GM21367 (cell line): ENCODE measurements around the gene CEP164.

ENCODE experiments used
- ATAC-seq: cut with Tn5 transposase; IDR thresholded peaks from one replicate; pipeline ENCODE4 v1.9.1; 2021; ENCODE audit not compliant: unreplicated experiment

Gene CEP164

DNA sequence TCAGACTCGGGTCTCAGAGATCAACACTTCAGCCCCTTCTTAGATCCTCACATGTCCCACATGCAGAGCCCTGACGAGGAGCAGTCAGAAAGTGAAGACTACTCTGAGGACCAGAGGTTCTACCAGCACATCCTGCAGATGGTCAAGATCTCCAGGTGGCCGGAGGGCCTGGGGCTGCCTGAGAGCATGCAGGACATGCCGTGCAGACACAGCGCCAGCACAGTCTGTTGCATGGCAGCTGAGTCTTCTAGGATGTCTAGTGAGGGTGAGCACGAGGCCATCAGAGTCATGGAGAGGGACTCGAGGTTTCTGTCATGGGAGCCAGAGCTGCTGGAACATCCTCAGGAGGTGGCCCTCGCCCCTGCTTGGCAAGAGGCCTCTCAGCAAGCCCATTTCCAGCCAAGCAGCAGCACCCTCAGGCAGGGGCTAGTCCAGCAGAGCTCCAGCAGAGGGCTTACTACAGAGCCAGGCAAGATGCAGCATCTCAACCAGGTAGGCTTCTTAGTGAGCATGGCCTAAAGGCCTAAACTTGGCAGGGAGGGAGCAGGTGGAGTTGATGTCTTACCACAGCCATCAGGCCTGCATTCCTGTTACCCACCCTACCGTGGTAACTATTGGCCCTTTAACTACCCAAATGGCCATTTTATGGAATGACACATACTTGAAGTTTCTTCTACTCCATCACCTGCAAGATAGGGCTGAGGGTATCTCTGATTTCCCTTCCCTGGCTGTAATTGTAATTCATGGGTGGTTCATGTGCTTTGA is 28.7 kb downstream of the CEP164 start:
- ATAC-seq = no peak

DNA sequence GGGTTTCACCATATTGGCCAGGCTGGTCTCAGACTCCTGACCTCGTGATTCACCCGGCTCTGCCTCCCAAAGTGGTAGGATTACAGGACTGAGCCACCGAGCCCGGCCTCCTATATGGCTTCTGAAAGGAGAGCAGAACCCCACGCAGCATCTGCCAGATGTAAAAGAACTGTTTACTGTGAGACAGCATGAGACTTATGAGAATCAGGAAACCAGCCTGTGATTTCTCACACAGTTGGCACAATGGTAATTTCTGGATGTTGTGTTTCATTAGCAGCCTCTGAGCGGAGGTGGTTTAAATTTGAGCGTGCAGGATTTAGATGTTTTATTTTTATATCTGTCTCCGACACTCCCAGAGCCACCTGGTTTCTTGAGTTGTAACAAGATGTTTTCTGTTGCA is 33.8 kb downstream of the CEP164 start:
- ATAC-seq = no peak

DNA sequence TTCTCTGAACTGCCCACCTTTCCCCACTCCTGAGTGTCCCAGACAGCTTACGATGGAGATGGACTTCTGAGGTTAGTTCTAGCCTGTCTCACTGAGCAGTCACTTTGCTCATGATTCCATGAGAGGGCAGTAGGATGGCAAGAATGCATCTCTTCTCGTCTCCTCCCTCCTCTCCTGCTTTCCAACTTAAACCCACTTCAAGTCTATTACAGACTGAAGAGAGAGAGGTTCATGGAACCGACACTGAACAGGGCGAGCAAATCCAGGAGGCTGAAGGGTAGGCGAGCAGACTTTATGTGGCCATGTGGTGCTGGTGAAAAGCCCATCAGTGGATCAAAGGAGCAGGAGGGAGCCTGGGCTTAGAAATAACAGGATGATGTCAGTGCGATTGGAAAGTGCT is 38.6 kb downstream of the CEP164 start:
- ATAC-seq = no peak

DNA sequence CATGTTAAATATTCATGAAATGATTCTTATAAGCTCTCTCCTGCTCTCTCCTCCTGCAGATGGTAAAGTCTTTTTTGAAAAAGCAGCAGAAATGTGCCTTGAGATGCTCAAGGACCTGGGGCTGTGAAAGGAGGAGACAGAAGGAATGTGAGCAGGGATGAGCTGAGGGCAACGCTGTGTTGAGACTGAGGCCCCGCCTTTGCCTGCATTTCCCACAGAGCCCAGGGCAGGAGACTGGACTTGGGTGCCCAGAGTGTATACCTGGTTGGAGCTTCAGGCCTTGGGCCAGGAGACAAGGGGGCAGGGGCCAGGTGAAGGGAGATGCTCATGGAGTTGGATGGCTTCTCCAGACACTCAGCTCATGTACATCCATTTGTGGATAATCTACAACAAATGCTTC is 39.2 kb downstream of the CEP164 start:
- no peak for ATAC-seq

DNA sequence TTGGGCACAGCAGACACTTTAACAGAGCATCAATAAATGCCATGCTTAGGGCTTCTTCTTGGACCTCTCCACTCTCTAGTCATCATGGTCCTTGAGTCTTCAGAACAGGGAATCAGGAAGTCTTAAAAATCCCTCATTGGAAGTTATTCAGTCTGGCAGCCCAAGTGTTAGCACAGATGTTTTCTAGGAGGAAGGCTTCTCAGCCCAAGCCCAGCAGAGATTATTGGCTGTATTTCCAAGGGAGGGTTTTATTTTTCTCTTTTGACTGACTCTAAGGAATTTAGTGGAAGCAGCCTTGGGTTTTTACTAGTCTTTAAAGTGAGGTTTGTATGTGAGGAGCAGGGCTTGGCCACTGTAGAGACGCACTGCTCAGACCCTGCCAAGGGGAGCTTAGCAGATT is 41.9 kb downstream of the CEP164 start:
- no peak for ATAC-seq

DNA sequence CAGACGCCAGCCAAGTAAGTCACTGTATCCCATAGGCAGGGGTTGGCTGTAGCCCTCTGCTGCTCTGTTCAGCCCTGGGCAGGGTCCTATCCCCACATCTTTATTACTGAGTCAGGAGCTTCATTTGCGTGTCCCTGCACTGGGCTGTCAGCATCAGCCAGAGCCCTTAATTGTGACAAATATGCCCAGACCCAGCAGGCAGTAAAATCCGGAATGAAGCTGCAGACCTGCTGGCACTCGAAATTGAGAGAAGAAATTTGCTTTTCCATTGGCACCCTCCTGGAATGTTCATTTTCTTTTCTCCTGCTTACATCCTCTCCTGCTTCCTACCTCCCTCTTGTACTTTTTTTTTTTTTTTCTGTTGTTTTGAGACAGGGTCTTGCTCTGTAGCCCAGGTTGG is 43.8 kb downstream of the CEP164 start:
- no peak for ATAC-seq

DNA sequence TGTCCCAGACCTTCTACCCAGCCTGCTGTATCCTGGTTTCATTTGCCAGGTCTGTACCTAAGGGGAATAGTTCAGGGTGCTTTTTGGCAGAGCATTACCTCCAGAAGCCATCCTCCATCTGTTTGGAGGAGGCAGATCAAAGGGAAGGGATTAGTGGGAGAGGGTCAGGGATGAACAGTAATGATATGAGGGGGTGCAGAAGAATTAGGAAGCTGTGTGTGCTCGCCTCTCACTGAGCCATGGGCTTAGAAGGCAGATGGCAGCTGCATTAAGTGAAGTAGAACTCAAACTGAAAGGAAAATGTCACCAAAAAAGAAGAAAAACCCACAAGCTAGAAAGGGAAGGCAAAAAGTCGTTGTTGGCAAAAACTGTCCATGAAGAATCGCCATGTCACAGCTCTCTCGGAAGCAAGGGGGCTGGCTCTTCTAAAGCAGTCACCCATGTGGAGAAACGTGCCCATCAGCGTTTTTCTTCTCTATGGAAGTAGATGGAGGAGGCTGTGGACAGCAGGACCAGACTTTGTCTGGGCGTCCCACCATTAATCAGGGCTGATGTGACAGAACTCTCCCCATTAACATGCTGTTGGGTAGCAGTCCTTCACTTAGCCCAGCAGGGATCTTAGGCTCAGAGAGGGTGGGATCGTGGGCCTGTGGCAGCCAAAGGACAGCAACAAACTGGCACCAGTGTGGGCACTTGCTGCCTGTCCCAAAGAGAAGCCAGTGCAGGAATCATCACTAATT is 46.8 kb downstream of the CEP164 start:
- ATAC-seq = no peak

DNA sequence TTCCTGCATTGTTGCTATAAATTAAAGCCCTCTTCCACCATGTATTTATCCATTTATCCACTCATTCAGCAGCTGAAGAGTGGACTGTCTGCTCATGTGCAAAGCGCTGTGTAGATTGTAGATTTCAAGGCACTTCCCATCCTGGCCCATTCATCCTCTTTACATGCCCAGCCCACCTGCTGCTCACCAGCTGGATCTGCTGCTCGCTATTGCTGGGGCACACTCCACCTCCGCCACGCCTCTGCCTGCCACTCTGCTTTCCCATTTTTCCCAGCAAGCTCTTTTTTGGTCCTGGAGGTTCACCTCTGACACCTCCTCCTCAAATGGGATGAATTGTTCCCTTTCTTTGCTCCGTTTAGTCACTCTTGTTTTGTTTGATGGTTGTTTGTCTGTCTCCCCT is 48.3 kb downstream of the CEP164 start:
- no peak for ATAC-seq

DNA sequence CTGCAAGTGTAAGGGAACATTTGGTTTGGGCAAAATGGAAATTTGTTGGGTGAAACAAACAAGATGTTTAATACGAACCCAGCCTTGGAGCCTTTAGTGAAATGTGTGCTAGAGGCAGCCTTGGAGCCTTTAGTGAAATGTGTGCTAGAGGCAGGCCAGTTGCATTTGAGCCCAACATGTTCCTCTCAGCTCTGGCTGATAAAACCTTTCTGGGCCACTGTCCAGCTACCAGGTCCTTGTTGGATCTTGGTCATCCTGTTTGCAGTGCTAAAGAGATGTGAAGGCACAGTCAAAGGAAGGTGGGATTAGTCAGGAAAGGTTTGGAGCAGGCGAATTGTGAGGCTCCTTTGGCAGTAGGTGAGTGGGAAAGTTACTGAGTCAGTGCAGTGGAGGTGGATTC is 48.9 kb downstream of the CEP164 start:
- ATAC-seq = no peak

DNA sequence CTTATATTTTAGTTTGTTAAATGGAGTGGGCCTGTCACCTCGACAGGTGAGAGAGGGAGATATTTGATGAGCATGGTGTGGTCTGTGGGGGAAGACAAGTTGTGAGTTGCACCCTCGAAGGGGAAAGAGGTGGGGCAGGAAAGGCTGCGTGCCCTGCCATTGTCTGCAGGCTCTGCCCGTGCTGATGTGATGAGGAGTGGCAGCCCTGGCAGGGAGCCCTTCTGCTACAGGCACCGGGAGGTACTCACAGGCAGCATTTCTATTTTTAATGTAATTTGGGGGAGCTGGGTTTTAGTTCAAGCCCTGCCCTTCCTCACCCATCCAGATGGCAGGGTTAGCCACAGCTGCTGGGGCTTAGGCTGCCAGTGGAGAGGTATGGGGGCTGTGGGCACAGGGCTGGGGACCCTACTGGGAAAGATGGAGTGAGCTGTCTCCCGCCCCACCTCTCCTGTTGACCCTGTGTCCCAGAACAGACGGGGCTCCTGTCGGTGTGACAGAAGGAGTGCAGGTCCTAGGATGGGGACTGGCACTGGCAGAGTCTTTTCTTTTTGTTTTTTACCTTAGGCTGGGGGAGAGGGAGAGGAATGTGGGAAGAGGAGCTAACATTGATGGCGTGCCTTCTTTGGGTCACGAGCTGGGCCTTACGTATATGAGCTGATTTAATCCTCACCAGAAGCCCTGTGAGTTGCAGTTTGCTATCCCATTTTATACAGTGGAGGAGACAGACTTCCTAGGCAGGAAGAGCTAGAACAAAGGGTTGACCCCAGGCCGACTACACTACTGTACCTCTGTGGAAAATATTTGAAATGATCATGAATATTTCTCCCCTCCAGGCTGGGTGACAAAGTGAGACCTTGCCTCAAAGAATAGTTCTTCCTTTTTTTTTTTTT is 51.6 kb downstream of the CEP164 start:
- no peak for ATAC-seq

DNA sequence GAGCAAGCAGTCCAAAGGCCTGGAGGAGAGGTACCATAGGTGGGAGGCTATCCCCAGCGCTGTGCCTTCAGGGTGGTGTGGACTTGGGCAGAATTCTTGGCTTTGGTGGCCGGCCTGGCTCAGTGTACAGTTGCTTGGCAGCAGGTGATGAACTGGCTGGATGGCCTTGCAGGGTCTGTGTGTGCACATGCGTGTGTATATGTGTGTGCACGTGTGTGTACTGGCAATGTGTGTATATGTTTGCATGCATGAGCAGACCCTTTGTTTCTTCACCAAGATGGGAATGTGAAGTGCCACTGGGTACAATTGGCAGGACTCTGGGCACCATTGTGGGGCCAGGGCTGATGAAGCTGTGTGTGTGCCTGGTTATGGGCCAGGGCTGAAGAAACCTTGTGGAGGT is 53.0 kb downstream of the CEP164 start:
- no peak for ATAC-seq

DNA sequence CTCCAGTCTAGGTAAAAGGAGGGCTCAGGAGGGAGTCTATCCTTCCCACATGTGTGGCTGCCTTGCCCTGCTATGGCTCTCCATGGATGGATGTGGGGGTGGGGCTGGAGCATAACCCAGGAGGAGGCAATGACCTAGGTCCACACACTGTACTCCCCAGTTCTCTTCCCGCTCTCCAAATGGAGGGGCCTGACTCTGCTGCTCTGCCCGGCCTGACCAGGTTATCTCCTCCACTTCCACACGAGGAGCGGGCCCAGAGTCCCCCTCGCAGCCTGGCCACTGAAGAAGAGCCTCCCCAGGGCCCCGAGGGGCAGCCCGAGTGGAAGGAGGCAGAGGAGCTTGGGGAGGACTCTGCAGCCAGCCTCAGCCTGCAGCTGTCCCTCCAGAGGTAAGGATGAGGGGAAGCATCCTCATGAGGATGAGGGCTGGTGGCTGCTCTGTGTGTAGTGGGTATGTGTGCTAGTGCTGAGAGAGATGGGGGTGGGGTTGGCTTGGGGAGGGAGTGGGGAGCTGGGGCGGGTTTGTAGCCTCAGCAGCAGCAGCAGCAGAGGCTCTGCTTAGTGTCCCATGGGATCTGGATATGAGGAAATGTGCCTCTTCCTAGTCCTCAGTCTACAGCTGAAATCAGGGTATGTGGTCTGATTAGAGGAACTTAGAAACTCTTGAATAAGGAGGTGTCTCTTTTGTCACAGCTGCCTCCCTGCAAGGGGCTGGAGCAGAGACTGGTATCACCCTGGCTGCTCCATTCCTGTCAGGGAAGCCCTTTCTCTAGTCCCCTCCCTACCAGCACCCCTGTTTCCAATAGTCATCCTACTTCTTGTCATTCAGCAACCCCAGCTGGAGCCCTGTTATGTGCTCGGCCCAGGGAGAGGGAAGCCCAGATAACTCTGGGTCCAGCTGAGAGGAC is 54.1 kb downstream of the CEP164 start:
- no peak for ATAC-seq

DNA sequence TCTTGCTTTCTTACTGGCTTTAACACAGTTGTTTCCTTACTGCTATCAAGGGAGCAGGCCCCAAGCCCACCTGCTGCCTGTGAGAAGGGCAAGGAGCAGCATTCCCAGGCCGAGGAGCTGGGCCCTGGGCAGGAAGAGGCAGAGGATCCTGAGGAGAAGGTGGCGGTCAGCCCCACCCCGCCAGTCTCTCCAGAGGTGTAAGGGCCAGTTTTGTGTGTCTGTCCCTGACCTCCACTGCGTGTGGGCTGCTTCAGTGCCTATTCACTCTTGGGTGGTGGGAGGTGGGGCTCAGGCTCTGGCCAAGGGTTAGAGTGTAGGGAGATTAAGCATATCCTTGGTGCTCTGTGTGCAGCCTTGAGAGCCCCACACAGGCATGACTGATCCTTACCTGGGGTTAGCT is 55.1 kb downstream of the CEP164 start:
- ATAC-seq = no peak

DNA sequence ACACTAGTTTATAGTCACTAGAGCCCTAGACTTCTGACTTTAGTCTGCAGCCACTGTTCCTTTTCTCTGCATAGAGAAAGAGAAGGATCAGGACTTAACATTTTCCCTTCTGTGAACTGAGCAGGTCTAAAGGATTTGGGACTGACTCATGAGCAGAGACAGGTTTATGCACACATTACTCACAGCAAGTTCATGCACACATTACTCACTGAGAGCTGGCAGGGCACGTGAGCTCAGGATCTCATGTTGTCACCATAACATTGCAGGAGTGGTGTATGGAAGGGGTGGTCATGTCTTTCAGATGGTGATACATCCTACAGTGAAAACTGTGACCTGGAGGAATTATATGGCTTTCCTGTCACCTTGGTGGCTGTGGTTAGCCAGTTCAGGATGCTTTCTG is 56.4 kb downstream of the CEP164 start:
- no peak for ATAC-seq

DNA sequence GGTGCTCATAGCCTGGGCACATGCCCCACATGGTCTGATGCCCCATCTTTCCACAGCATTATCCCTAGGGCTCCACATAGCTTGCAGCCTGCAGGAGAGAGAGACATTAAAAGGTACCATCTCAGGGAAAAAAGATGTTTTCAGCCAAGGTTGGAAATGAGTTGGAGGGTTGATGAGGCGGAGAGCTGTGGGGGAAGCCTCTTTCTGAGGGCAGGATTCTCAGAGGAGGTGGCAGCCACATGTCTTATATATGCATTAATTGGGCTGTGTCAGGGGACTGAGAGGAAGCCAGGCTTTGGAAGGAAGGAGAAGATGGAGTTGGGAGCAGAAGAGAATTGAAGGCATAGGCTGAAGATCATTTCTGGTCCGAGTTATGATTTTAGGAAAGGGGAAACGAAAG is 57.8 kb downstream of the CEP164 start:
- no peak for ATAC-seq

DNA sequence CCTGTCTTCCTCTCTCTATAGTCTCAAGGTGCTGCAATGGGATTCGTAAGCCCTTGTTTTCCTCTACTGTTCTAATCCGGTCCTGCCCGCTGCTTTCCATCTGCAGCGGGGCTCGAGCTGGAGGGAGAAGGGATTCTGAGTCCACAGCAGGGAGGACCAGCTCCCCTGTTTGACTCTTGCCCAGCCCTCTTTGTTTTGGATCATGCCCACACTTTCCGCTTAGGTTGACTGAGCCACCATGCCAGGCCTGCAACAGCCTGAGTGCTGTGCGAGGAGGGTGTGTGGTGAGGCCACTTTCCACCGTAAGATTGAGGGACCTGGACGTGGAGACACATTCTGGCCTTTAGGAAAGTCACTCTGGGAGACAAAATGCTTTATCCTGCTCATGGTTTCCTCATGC is 58.3 kb downstream of the CEP164 start:
- ATAC-seq = no peak

DNA sequence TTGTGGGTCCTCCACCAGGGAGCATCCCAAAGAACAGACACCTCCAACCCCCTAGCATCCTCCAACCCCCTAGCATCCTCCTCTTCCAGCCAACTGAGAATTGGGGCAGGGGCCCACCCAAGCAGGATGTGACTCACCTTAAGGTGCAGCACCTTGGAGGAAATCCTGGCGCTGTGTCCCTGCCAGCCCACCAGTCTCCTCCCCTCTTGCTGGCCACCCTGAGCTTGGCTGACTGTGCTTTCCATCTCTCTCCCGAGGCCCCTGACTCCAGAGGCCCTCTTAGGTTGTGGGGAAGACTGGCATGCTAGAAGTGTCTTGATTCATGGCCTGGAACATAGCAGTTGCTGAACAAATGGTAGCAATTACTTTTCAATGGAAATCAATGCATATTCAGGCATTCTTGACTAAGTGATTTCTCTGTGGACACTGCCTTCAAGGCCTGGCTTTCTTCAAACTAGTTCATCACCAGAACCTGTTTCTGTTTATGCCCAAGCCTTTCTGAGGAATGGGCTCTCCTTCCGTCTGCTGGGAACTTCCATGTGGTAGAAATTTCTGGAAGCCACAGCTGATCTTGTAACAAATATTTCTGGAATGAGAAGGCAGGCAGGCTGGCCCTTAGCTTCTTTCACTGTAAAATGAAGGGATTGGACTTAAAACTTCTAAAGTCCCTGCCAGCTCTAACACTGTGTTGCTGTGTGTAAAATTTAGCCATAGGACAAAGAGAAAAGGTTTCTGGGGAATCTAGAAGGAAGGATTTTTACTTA is 60.5 kb downstream of the CEP164 start:
- ATAC-seq = no peak

DNA sequence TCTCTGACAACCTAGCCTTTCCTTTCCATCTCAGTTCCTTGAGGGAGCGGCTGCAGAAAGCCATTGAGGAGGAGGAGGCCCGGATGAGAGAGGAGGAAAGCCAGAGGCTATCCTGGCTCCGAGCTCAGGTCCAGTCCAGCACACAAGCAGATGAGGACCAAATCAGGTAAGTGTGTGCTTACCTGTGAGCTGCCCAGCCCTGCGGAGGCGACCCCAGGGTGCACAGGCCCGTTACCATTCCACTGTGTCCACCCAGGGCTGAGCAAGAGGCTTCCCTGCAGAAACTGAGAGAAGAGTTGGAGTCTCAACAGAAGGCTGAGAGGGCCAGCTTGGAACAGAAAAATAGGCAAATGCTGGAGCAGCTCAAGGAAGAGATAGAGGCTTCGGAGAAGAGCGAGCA is 63.1 kb downstream of the CEP164 start:
- ATAC-seq = no peak

DNA sequence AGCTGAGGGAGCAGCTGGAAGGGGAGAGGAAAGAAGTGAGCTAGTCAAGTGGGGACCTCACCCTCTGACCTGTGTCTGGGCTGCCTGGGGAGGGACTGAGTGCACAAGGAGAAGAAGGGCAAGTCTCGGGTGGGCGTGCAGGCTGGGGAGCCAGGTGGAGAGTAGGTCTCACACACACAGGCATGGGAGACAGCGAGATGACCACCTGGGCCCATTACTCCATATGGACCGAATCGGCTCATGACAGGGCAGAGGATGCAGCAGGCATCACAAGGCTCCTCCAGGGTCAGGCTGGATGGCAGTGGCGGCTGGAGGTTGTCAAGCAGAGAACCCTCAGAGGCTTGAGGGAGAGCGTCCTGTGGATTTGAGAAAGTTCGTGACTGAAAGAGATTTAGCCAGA is 63.5 kb downstream of the CEP164 start:
- ATAC-seq = no peak
